ENCODE results near the gene SETBP1.

SETBP1 gene

GRCh38 chr18:44881461-44882162, 200.9 kb downstream of the SETBP1 start:
- Mint-ChIP-seq H3K4me3 (no peak overlapping the region), H3K4me1 (peaks cover 17% of the 10 kb centered on the region), H3K27ac (no peak overlapping the region), H3K36me3 (ENCODE audit: low read depth) (no peaks in the 10 kb centered on the region), H3K27me3 (peaks cover 11% of the 10 kb centered on the region), H3K9me3 (no peaks in the 10 kb centered on the region)
- ATAC-seq (no peak), DNase-seq (no peak)

DNA sequence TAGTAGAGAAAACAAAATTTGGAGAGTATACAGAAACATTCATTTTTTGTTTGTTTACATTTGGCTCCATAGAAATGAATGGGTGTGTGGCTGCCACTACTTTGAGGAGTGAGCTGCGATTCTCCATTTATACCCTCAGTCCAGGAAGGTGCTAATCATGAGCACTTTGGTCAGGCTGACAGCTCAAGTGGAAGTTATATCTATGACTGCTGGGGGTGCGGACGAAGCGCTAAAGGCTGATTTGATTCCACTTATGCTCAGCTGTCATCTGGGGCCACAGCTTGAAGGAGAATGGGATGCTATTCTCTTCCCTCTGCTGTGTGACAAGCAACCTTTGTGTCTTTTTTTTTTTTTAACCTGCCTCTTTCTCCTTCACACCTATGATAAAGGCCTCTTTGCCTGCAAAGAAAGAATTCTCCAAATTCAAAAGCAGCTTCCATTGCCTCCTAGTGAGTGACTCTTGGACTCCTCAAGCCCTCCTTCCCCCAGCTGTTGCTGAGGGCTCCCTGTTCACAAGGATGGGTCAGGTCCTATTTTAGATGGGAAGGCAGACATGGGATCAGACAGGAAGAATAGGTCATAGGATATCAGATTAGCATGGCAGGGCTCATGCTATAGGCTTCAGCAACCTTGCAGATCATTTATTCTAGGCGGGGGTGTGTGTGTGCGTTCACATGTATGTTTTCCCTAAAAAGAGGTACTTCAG, 201.6 kb downstream of the SETBP1 start:
- DNase-seq (no peak), ATAC-seq (no peak)
- Mint-ChIP-seq H3K4me3 (no peak overlapping the region), H3K9me3 (no peaks in the 10 kb centered on the region), H3K36me3 (ENCODE audit: low read depth) (no peaks in the 10 kb centered on the region), H3K27me3 (peaks cover 9% of the 10 kb centered on the region), H3K27ac (no peak overlapping the region), H3K4me1 (peaks cover 22% of the 10 kb centered on the region)

GRCh38 chr18:44883671-44884070, 203.0 kb downstream of the SETBP1 start:
- H3K4me1 Mint-ChIP-seq: peaks cover 24% of the 10 kb centered on the region
- DNase-seq (no peak), ATAC-seq (no peak)
- H3K36me3 Mint-ChIP-seq (ENCODE audit: low read depth): peaks cover 3% of the 10 kb centered on the region
- no peak overlapping the region for H3K4me3 Mint-ChIP-seq
- H3K27ac Mint-ChIP-seq: no peak overlapping the region
- no peaks in the 10 kb centered on the region for H3K9me3 Mint-ChIP-seq
- H3K27me3 Mint-ChIP-seq: peaks cover 9% of the 10 kb centered on the region

GRCh38 chr18:44884431-44884830, 203.7 kb downstream of the SETBP1 start:
- Mint-ChIP-seq H3K4me3 (no peak overlapping the region), H3K4me1 (peaks cover 28% of the 10 kb centered on the region), H3K36me3 (ENCODE audit: low read depth) (peaks cover 3% of the 10 kb centered on the region), H3K27ac (no peak overlapping the region), H3K27me3 (peaks cover 8% of the 10 kb centered on the region), H3K9me3 (no peaks in the 10 kb centered on the region)
- DNase-seq (no peak), ATAC-seq (no peak)

GRCh38 chr18:44885507-44885906, 204.8 kb downstream of the SETBP1 start:
- Mint-ChIP-seq H3K27ac (no peak overlapping the region), H3K27me3 (peaks cover under 1% of the 10 kb centered on the region), H3K9me3 (no peaks in the 10 kb centered on the region), H3K36me3 (ENCODE audit: low read depth) (peaks cover 6% of the 10 kb centered on the region), H3K4me3 (no peak overlapping the region), H3K4me1 (peaks cover 28% of the 10 kb centered on the region)
- ATAC-seq: no peak
- no peak for DNase-seq

DNA sequence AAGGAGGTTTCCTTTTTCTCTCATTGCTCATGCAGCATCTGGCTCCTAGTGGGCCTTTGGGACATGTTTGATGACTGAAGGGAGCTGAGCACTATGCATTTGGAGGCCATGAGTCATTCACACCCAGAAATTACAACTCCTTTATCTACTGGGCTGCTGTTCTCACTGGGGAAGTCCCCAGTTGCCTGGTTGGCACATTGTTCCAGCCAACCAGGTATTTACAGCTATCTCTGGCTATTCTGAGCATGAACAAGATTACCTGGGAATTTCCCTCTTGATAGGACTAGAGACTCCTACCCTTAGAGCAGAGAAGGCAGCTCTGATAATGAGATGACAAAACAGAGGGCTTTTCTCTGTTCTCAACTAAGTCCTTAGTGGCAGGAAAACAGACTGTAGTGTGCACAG, 206.5 kb downstream of the SETBP1 start:
- ATAC-seq: peak; percentile 99
- peaks cover 16% of the 10 kb centered on the region for H3K9me3 Mint-ChIP-seq
- peaks cover 23% of the 10 kb centered on the region for H3K36me3 Mint-ChIP-seq (ENCODE audit: low read depth)
- DNase-seq: peak; percentile 45
- H3K27ac Mint-ChIP-seq: peak overlapping the region; percentile 94
- peaks cover 39% of the 10 kb centered on the region for H3K4me1 Mint-ChIP-seq
- H3K4me3 Mint-ChIP-seq: peak overlapping the region; percentile 35
- H3K27me3 Mint-ChIP-seq: no peaks in the 10 kb centered on the region

DNA sequence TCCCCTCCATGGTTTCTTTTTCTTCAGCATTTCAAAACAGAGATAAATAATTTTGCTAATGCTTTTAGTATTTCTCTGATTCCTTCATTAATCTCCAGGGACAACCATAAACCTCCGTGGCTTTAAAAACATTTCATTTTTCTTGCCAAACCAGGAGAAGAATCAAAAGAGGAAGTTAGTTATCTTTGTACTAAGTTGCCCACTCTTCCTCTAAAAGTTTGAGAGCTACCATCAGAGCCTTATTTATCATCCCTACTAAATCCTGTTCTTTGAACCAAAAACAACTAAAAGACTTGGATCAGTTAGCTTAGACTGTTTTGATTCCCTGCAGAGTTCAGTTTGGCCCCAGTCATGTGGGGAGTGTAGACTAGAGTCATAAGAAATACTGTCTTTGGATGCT, 208.4 kb downstream of the SETBP1 start:
- Mint-ChIP-seq H3K4me3 (no peak overlapping the region), H3K36me3 (ENCODE audit: low read depth) (peaks cover 25% of the 10 kb centered on the region), H3K27me3 (no peaks in the 10 kb centered on the region), H3K9me3 (peaks cover 16% of the 10 kb centered on the region), H3K4me1 (peaks cover 58% of the 10 kb centered on the region), H3K27ac (peak overlapping the region; percentile 36)
- ATAC-seq: no peak
- DNase-seq: no peak

DNA sequence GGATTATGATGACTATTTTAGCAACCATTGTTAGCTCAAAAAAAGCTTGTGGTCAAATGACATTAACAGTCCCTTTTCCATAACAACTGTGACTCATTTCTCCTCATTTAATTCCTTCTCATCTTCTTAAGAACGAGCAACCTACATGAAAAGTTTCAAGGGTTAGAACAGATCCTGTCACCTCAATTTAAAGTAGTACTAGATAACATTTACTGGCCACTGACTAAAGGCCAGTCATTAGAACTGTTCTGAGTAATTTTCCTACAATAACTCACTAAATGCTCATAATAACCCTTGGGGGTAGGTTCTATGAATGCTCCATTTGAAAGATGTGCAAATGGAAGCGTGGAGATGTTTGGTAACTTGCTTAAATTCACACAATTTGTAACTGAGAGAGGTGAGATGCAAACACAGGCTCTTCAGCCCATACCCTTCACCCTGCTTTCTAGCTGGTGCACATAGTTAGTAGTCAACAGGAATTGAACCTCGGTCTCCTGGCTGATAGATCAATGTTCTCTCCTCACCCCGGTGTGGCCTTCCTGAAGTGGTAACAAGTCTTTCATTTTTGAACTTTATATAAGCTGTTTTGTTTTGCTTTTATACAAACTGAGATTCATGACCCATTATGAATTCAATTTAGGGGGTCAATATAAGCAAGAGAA, 212.5 kb downstream of the SETBP1 start:
- ATAC-seq: peak; percentile 86
- peaks cover 25% of the 10 kb centered on the region for H3K36me3 Mint-ChIP-seq (ENCODE audit: low read depth)
- H3K4me1 Mint-ChIP-seq: peaks cover 63% of the 10 kb centered on the region
- peaks cover 23% of the 10 kb centered on the region for H3K9me3 Mint-ChIP-seq
- peak overlapping the region; percentile 94 for H3K27ac Mint-ChIP-seq
- no peaks in the 10 kb centered on the region for H3K27me3 Mint-ChIP-seq
- DNase-seq: no peak
- peak overlapping the region; percentile 73 for H3K4me3 Mint-ChIP-seq

- Mint-ChIP-seq H3K4me1 (peaks cover 57% of the 10 kb centered on the region), H3K27ac (peak overlapping the region; percentile 94), H3K4me3 (peak overlapping the region; percentile 73), H3K27me3 (no peaks in the 10 kb centered on the region), H3K36me3 (ENCODE audit: low read depth) (peaks cover 25% of the 10 kb centered on the region), H3K9me3 (peaks cover 23% of the 10 kb centered on the region)
- DNase-seq (no peak), ATAC-seq (no peak)
Observed at GRCh38 chr18:44893966-44894365, 213.3 kb downstream of the SETBP1 start.

DNA sequence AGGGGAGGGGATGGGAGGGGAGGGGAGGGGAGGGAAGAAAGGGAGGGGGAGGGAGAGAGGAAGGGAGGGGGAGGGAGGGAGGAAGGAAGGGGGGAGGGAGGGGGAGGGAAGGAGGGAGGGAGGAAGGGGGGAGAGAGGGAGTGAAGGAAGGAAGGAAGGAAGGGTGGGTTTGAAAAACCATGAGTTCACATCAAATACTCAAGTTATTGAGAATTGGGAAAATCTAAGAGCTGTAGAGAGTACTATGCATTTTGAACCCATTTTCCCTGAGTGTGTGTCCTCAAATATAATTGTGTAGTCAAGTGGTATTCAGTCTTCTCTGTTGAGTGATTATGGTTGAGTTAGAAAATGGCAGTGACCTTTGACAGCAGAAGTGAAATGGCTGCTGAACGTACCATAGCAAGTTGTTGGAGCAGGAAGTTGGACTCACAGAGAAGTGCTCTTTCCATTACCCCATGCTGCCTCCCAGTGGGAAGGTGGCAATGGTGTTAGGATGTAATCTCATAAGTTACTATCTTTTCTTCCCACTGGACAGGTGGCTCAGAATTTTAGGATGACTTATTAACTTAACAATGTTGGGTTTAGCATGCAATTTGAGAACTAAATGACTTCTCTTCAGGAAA, 214.6 kb downstream of the SETBP1 start:
- ATAC-seq (peak; percentile 48), DNase-seq (peak; percentile 41)
- H3K4me1 Mint-ChIP-seq: peaks cover 52% of the 10 kb centered on the region
- H3K4me3 Mint-ChIP-seq: no peak overlapping the region
- peak overlapping the region; percentile 94 for H3K27ac Mint-ChIP-seq
- peaks cover 25% of the 10 kb centered on the region for H3K36me3 Mint-ChIP-seq (ENCODE audit: low read depth)
- peaks cover 23% of the 10 kb centered on the region for H3K9me3 Mint-ChIP-seq
- H3K27me3 Mint-ChIP-seq: no peaks in the 10 kb centered on the region

DNA sequence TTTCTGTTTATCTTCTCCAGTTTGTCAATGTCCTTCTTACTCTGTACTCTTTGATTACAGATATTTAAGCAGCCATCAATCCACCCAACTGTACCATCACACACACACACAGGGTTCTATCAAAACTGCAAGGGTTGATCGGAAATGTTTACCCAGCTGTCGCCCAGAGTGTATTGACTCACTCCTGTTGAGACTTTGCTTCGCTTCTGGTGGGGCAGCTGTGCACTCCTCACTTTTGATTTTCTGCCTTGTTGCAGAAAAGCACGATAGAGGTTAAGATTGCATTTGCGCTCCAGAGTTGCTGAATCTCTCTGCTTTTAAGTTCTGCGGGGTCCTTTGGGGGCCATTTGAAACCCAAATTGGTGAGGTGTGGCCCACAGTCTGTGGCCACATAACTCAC, 216.2 kb downstream of the SETBP1 start:
- Mint-ChIP-seq H3K4me1 (peaks cover 45% of the 10 kb centered on the region), H3K9me3 (peaks cover 10% of the 10 kb centered on the region), H3K27ac (no peak overlapping the region), H3K4me3 (no peak overlapping the region), H3K36me3 (ENCODE audit: low read depth) (peaks cover 10% of the 10 kb centered on the region), H3K27me3 (no peaks in the 10 kb centered on the region)
- DNase-seq: no peak
- ATAC-seq: no peak

DNA sequence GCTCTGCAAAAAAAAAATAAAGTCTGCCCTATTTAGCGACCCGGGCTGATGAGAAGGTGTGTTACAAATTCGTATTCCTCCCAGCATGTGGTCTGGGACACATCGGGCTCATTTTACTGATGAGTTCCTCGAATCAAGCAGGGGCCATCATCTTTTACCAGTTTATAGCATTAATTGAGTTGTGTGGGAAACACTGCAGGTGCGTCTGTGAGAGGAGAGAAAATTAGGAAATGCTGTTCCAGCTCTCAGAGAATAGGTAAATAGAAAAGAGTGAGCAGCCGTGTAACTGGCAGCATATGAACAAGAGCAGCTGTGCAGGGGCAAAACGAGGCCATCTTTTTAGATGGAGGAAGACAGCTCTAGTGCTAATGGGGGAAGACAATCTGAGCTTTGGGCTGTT, 216.7 kb downstream of the SETBP1 start:
- Mint-ChIP-seq H3K27me3 (peaks cover 2% of the 10 kb centered on the region), H3K27ac (no peak overlapping the region), H3K36me3 (ENCODE audit: low read depth) (peaks cover 5% of the 10 kb centered on the region), H3K4me3 (no peak overlapping the region), H3K9me3 (peaks cover 7% of the 10 kb centered on the region), H3K4me1 (peaks cover 39% of the 10 kb centered on the region)
- no peak for DNase-seq
- no peak for ATAC-seq

- H3K9me3 Mint-ChIP-seq: peaks cover 7% of the 10 kb centered on the region
- H3K27ac Mint-ChIP-seq: no peak overlapping the region
- ATAC-seq: peak; percentile 12
- peaks cover 35% of the 10 kb centered on the region for H3K4me1 Mint-ChIP-seq
- H3K36me3 Mint-ChIP-seq (ENCODE audit: low read depth): peaks cover 4% of the 10 kb centered on the region
- DNase-seq: no peak
- no peak overlapping the region for H3K4me3 Mint-ChIP-seq
- H3K27me3 Mint-ChIP-seq: peaks cover 2% of the 10 kb centered on the region
Observed at GRCh38 chr18:44897816-44898215, 217.1 kb downstream of the SETBP1 start.

GRCh38 chr18:44898498-44898897, 217.8 kb downstream of the SETBP1 start:
- peaks cover 7% of the 10 kb centered on the region for H3K36me3 Mint-ChIP-seq (ENCODE audit: low read depth)
- no peak for DNase-seq
- ATAC-seq: no peak
- H3K27ac Mint-ChIP-seq: no peak overlapping the region
- peaks cover 32% of the 10 kb centered on the region for H3K4me1 Mint-ChIP-seq
- H3K27me3 Mint-ChIP-seq: peaks cover 2% of the 10 kb centered on the region
- peaks cover 7% of the 10 kb centered on the region for H3K9me3 Mint-ChIP-seq
- no peak overlapping the region for H3K4me3 Mint-ChIP-seq
